ENCODE measurements around the gene METTL23.
A peak's percentile ranks its signal among the peaks of the same experiment; 100 is the strongest.
"Not testable (repeated sequence)": the region's sequence is repeated elsewhere in the genome, so short reads cannot be mapped to it uniquely, and the experiment has no call there.

Gene METTL23

GRCh38 chr17:76734080-76734840 lies 7.6 kb downstream of the METTL23 start:
- DNase-seq (ENCODE audit: low read depth in 1 of 2, low spot score in 1 of 2): no peak

- no peak for DNase-seq (ENCODE audit: low read depth in 1 of 2, low spot score in 1 of 2)
Observed at GRCh38 chr17:76735006-76735405, 8.4 kb downstream of the METTL23 start.

GRCh38 chr17:76735586-76736348 lies 9.1 kb downstream of the METTL23 start:
- DNase-seq (ENCODE audit: low read depth in 1 of 2, low spot score in 1 of 2): no peak

GRCh38 chr17:76736349-76737081 lies 9.9 kb downstream of the METTL23 start:
- DNase-seq (ENCODE audit: low read depth in 1 of 2, low spot score in 1 of 2): peak; percentile 26 to 63

- DNase-seq (ENCODE audit: low read depth in 1 of 2, low spot score in 1 of 2): peak; percentile 95 to 99
Observed at GRCh38 chr17:76737082-76737675, 10.5 kb downstream of the METTL23 start, which contains the start of gene SRSF2. SRSF2 (minus strand) TSS chr17:76737331; CDS start chr17:76737160, 171 bp downstream.

GRCh38 chr17:76737676-76738467 lies 11.2 kb downstream of the METTL23 start, which contains the start of gene MFSD11:
MFSD11 (plus strand) TSS chr17:76738119; CDS start chr17:76738353, 234 bp downstream.
- peak; percentile 75 to 91 for DNase-seq (ENCODE audit: low read depth in 1 of 2, low spot score in 1 of 2)

- no peak for DNase-seq (ENCODE audit: low read depth in 1 of 2, low spot score in 1 of 2)
Observed at GRCh38 chr17:76738468-76738850, 11.8 kb downstream of the METTL23 start.

- DNase-seq (ENCODE audit: low read depth in 1 of 2, low spot score in 1 of 2): not testable (repeated sequence)
Observed at GRCh38 chr17:76739568-76740115, 13.0 kb downstream of the METTL23 start.

- no peak for DNase-seq (ENCODE audit: low read depth in 1 of 2, low spot score in 1 of 2)
Observed at GRCh38 chr17:76740329-76741118, 13.9 kb downstream of the METTL23 start.

- no peak for DNase-seq (ENCODE audit: low read depth in 1 of 2, low spot score in 1 of 2)
Observed at GRCh38 chr17:76742958-76743357, 16.3 kb downstream of the METTL23 start.

- no peak for DNase-seq (ENCODE audit: low read depth in 1 of 2, low spot score in 1 of 2)
Observed at GRCh38 chr17:76744747-76745146, 18.1 kb downstream of the METTL23 start.

GRCh38 chr17:76745785-76746184 lies 19.1 kb downstream of the METTL23 start:
- DNase-seq (ENCODE audit: low read depth in 1 of 2, low spot score in 1 of 2): not testable (repeated sequence)

GRCh38 chr17:76747716-76748363 lies 21.2 kb downstream of the METTL23 start:
- DNase-seq (ENCODE audit: low read depth in 1 of 2, low spot score in 1 of 2): no peak

GRCh38 chr17:76748657-76749056 lies 22.0 kb downstream of the METTL23 start:
- DNase-seq (ENCODE audit: low read depth in 1 of 2, low spot score in 1 of 2): no peak

- no peak for DNase-seq (ENCODE audit: low read depth in 1 of 2, low spot score in 1 of 2)
Observed at GRCh38 chr17:76751416-76751993, 24.9 kb downstream of the METTL23 start.

- DNase-seq (ENCODE audit: low read depth in 1 of 2, low spot score in 1 of 2): no peak
Observed at GRCh38 chr17:76752006-76752405, 25.4 kb downstream of the METTL23 start.

- DNase-seq (ENCODE audit: low read depth in 1 of 2, low spot score in 1 of 2): no peak
Observed at GRCh38 chr17:76753061-76753961, 26.7 kb downstream of the METTL23 start.

Data from activated T-helper 1 cell treated with anti-CD3 and anti-CD28 coated beads, Interleukin-2, amount 50 U/mL, for 16 hours (primary cell).